T-cell (primary cell): ENCODE results near the gene NSF. TPM values are rescaled to one million over a fixed set of nuclear protein-coding genes. Genes with fewer than 3 reads are reported as not detected.
"Not testable (repeated sequence)": the region's sequence is repeated elsewhere in the genome, so short reads cannot be mapped to it uniquely, and the experiment has no call there.

Source experiments
- ATAC-seq, 4 experiments: fragments of 200-7000 bp in 3 of 4; fragments of 150-1000 bp in 1 of 4; cut with Tn5 transposase; replicated peaks in 1 of 4; 1 replicate in 3 of 4; 2 replicates in 1 of 4; pipeline ENCODE4 v1.10.0; 2021; ENCODE audit warnings: moderate library complexity in 3 of 4, mild to moderate bottlenecking in 2 of 4, moderate number of reproducible peaks in 1 of 4
- CTCF ChIA-PET, 2 donors: fragments of 300-600 bp; sonication (Branson Sonifier 250); formaldehyde crosslinking; loops; one replicate each; lab custom pipeline; 2022; ENCODE audit warnings: antibody characterized with exemption in 2 of 2; lab: Charles Lee
- POLR2A ChIA-PET, 2 donors: fragments of 300-600 bp; sonication (Branson Sonifier 250); formaldehyde crosslinking; loops; one replicate each; lab custom pipeline; 2022; ENCODE audit warnings: antibody characterized with exemption in 2 of 2; lab: Charles Lee
- DNase-seq, 35 experiments: peaks; one replicate each; pipeline versions ENCODE4 v3.0.0 to v3.0.0-alpha.2; 2013 to 2023
- H3K27ac ChIP-seq: one replicate; pipeline ENCODE4 v1.5.1; 2013; ENCODE audit warnings: low read length
- H3K27me3 ChIP-seq, 2 experiments: replicated peaks in 1 of 2; 1 replicate in 1 of 2; 2 replicates in 1 of 2; pipeline versions ENCODE4 v1.6.1 to v1.7.0; 2013; ENCODE audit warnings: low read length in 1 of 2, mixed read lengths in 1 of 2; ENCODE audit not compliant: control insufficient read depth in 2 of 2, insufficient read depth in 2 of 2; ENCODE audit errors: extremely low read depth in 1 of 2
- H3K36me3 ChIP-seq, 2 donors: 1 replicate in 1 of 2; 2 replicates in 1 of 2; pipeline versions ENCODE4 v1.6.1 to v1.7.0; 2013; ENCODE audit warnings: low read length in 1 of 2; ENCODE audit not compliant: control insufficient read depth in 2 of 2, insufficient read depth in 1 of 2; ENCODE audit errors: extremely low read depth in 1 of 2
- H3K4me1 ChIP-seq, 2 experiments: 1 replicate in 1 of 2; 2 replicates in 1 of 2; pipeline versions ENCODE4 v1.6.1 to v1.7.0; 2013; ENCODE audit warnings: low read length in 2 of 2, mixed read lengths in 1 of 2; ENCODE audit not compliant: insufficient read depth in 2 of 2, control insufficient read depth in 1 of 2; ENCODE audit errors: extremely low read depth in 1 of 2
- H3K4me3 ChIP-seq, 2 donors: 1 replicate in 1 of 2; 2 replicates in 1 of 2; pipeline versions ENCODE4 v1.5.1 to v1.7.0; 2013; ENCODE audit warnings: mild to moderate bottlenecking in 2 of 2, low read length in 1 of 2, moderate library complexity in 1 of 2; ENCODE audit not compliant: control insufficient read depth in 1 of 2; ENCODE audit errors: extremely low read depth in 1 of 2
- H3K9me3 ChIP-seq: 2 replicates; pipeline ENCODE4 v1.7.0; 2013
- H3K27ac Mint-ChIP-seq, 2 donors: one replicate each; pipeline ENCODE4 v1.8.0; 2020 to 2021; ENCODE audit warnings: mild to moderate bottlenecking in 2 of 2, mixed read lengths in 2 of 2
- H3K27me3 Mint-ChIP-seq, 2 donors: one replicate each; pipeline ENCODE4 v1.8.0; 2021 to 2022; ENCODE audit warnings: mixed read lengths in 2 of 2
- H3K36me3 Mint-ChIP-seq: one replicate; pipeline ENCODE4 v1.8.0; 2021; ENCODE audit warnings: mixed read lengths
- H3K4me1 Mint-ChIP-seq, 3 donors: one replicate each; pipeline ENCODE4 v1.8.0; 2020 to 2022; ENCODE audit warnings: mixed read lengths in 3 of 3, mild to moderate bottlenecking in 1 of 3
- H3K4me3 Mint-ChIP-seq, 3 donors: one replicate each; pipeline ENCODE4 v1.8.0; 2020 to 2022; ENCODE audit warnings: mild to moderate bottlenecking in 3 of 3, mixed read lengths in 3 of 3, moderate library complexity in 3 of 3
- H3K9me3 Mint-ChIP-seq, 3 donors: one replicate each; pipeline ENCODE4 v1.8.0; 2020 to 2022; ENCODE audit warnings: mixed read lengths in 3 of 3
- WGBS: methylation state at CpG from one replicate; pipeline ENCODE4 v1.1.5; 2013; ENCODE audit warnings: missing lambda C conversion rate; ENCODE audit not compliant: insufficient coverage; 5-methylcytosine and 5-hydroxymethylcytosine counted together
- total RNA-seq, 35 experiments: library from RNA in 6 of 35; stranded (reverse) in 6 of 35; fragments of 120-200 nt in 1 of 35; gene quantifications; one replicate each; pipeline versions ENCODE4 v1.2.1 to v1.2.4 and lab custom pipeline; 2013 to 2026

Gene NSF
- total RNA-seq, 5 donors from 2014 or later (not counting 1 experiment from before 2014, with no cell fraction given), result 33.1 to 54.8 (median 43.2) TPM

GRCh38 chr17:46600767-46601166 is 10.3 kb downstream of the NSF start:
- H3K27ac Mint-ChIP-seq, ATAC-seq, H3K27me3 ChIP-seq, H3K4me1 Mint-ChIP-seq, CTCF ChIA-PET, H3K27me3 Mint-ChIP-seq, H3K9me3 Mint-ChIP-seq, H3K36me3 ChIP-seq, DNase-seq, H3K36me3 Mint-ChIP-seq, POLR2A ChIA-PET, H3K4me3 ChIP-seq, H3K27ac ChIP-seq, H3K9me3 ChIP-seq, H3K4me1 ChIP-seq, H3K4me3 Mint-ChIP-seq: not testable (repeated sequence)
- no CpG with 5 or more reads among the region's 3 CpGs for WGBS

GRCh38 chr17:46603125-46603524 is 12.7 kb downstream of the NSF start:
- H3K4me1 ChIP-seq, H3K9me3 ChIP-seq, H3K36me3 ChIP-seq, H3K4me1 Mint-ChIP-seq, H3K27me3 ChIP-seq, CTCF ChIA-PET, POLR2A ChIA-PET, H3K9me3 Mint-ChIP-seq, DNase-seq, H3K4me3 Mint-ChIP-seq, H3K27me3 Mint-ChIP-seq, ATAC-seq, H3K27ac ChIP-seq, H3K27ac Mint-ChIP-seq, H3K4me3 ChIP-seq, H3K36me3 Mint-ChIP-seq: not testable (repeated sequence)

- no CpG with 5 or more reads among the region's 2 CpGs for WGBS
- H3K27me3 Mint-ChIP-seq, H3K36me3 Mint-ChIP-seq, H3K27me3 ChIP-seq, ATAC-seq, H3K36me3 ChIP-seq, DNase-seq, H3K4me1 Mint-ChIP-seq, H3K9me3 Mint-ChIP-seq, H3K4me3 ChIP-seq, H3K4me3 Mint-ChIP-seq, H3K4me1 ChIP-seq, POLR2A ChIA-PET, CTCF ChIA-PET, H3K9me3 ChIP-seq, H3K27ac Mint-ChIP-seq, H3K27ac ChIP-seq: not testable (repeated sequence)
Measured at GRCh38 chr17:46611304-46611703, 20.8 kb downstream of the NSF start.

GRCh38 chr17:46613876-46614275 is 23.4 kb downstream of the NSF start:
- H3K27me3 Mint-ChIP-seq, H3K27ac Mint-ChIP-seq, H3K4me1 ChIP-seq, ATAC-seq, H3K36me3 ChIP-seq, H3K4me3 Mint-ChIP-seq, POLR2A ChIA-PET, DNase-seq, H3K9me3 ChIP-seq, H3K36me3 Mint-ChIP-seq, H3K4me1 Mint-ChIP-seq, H3K9me3 Mint-ChIP-seq, H3K27me3 ChIP-seq, H3K27ac ChIP-seq, CTCF ChIA-PET, H3K4me3 ChIP-seq: not testable (repeated sequence)
- WGBS, result no CpG with 5 or more reads among the region's 1 CpG

- H3K36me3 ChIP-seq, H3K4me1 ChIP-seq, H3K27me3 ChIP-seq, H3K9me3 ChIP-seq, H3K9me3 Mint-ChIP-seq, H3K27ac Mint-ChIP-seq, H3K4me1 Mint-ChIP-seq, H3K27ac ChIP-seq, DNase-seq, H3K36me3 Mint-ChIP-seq, ATAC-seq, H3K4me3 Mint-ChIP-seq, POLR2A ChIA-PET, H3K27me3 Mint-ChIP-seq, CTCF ChIA-PET, H3K4me3 ChIP-seq: not testable (repeated sequence)
- no CpG with 5 or more reads among the region's 3 CpGs for WGBS
Measured at GRCh38 chr17:46617121-46617520, 26.7 kb downstream of the NSF start.

GRCh38 chr17:46618975-46619374 is 28.5 kb downstream of the NSF start:
- ATAC-seq, H3K36me3 Mint-ChIP-seq, POLR2A ChIA-PET, H3K4me1 Mint-ChIP-seq, H3K9me3 ChIP-seq, H3K27ac ChIP-seq, H3K4me3 Mint-ChIP-seq, H3K4me1 ChIP-seq, H3K27me3 Mint-ChIP-seq, DNase-seq, H3K27me3 ChIP-seq, H3K9me3 Mint-ChIP-seq, H3K4me3 ChIP-seq, CTCF ChIA-PET, H3K27ac Mint-ChIP-seq, H3K36me3 ChIP-seq: not testable (repeated sequence)
- no CpG with 5 or more reads among the region's 1 CpG for WGBS

GRCh38 chr17:46623790-46624189 is 33.3 kb downstream of the NSF start:
- H3K4me1 Mint-ChIP-seq, H3K4me1 ChIP-seq, ATAC-seq, H3K9me3 Mint-ChIP-seq, H3K36me3 Mint-ChIP-seq, CTCF ChIA-PET, H3K27ac Mint-ChIP-seq, H3K4me3 Mint-ChIP-seq, H3K36me3 ChIP-seq, DNase-seq, H3K27me3 Mint-ChIP-seq, H3K27ac ChIP-seq, POLR2A ChIA-PET, H3K4me3 ChIP-seq, H3K27me3 ChIP-seq, H3K9me3 ChIP-seq: not testable (repeated sequence)
- WGBS, result no CpG with 5 or more reads among the region's 2 CpGs
